Esophagus squamous epithelium (tissue), 5 donors: ENCODE measurements around the gene MTERF4. TPM values are rescaled to one million over a fixed set of nuclear protein-coding genes. Genes with fewer than 3 reads are reported as not detected.

Experiments
- DNase-seq: peaks from one replicate; lab custom pipeline; 2025; lab: John Stamatoyannopoulos, UW
- H3K27ac ChIP-seq, 4 donors: fragments of 200-600 bp; sonication (generic); one replicate each; pipeline ENCODE4 v1.5.1; 2016 to 2019; ENCODE audit warnings: mild to moderate bottlenecking in 1 of 4
- H3K27me3 ChIP-seq, 4 donors: fragments of 200-600 bp; sonication (generic); 1 replicate in 3 of 4; 2 replicates in 1 of 4; pipeline versions ENCODE4 v1.5.1 to v1.6.0; 2017 to 2021; ENCODE audit warnings: antibody characterized with exemption in 1 of 4
- H3K36me3 ChIP-seq, 3 donors: fragments of 200-600 bp; sonication (generic); one replicate each; pipeline ENCODE4 v1.5.1; 2016 to 2019
- H3K4me1 ChIP-seq, 3 donors: fragments of 200-600 bp; sonication (generic); one replicate each; pipeline ENCODE4 v1.5.1; 2017 to 2019
- H3K4me3 ChIP-seq, 4 donors: fragments of 200-600 bp; sonication (generic); 1 replicate in 3 of 4; 2 replicates in 1 of 4; pipeline ENCODE4 v1.5.1; 2016 to 2019; ENCODE audit warnings: mild to moderate bottlenecking in 2 of 4, moderate library complexity in 1 of 4
- H3K9me3 ChIP-seq, 3 donors: fragments of 200-600 bp; sonication (generic); one replicate each; pipeline ENCODE4 v1.5.1; 2016 to 2019
- CTCF ChIP-seq, 6 experiments: fragments of 450-650 bp in 4 of 6; fragments of 200-600 bp in 2 of 6; sonication (generic) in 2 of 6; IDR thresholded peaks; one replicate each; pipeline ENCODE4 v1.5.1; 2016 to 2019; ENCODE audit warnings: antibody characterized with exemption in 6 of 6, mild to moderate bottlenecking in 4 of 6, moderate library complexity in 4 of 6
- POLR2A ChIP-seq, 4 donors: fragments of 450-650 bp; IDR thresholded peaks; one replicate each; pipeline ENCODE4 v1.6.1; 2017; ENCODE audit warnings: antibody characterized with exemption in 4 of 4, mild to moderate bottlenecking in 4 of 4, moderate library complexity in 3 of 4
- WGBS, 2 donors: methylation state at CpG; one replicate each; pipeline ENCODE4 v1.1.5; 2018; 5-methylcytosine and 5-hydroxymethylcytosine counted together
- intact Hi-C: fragments of 100-400 bp; cut with DNase I; formaldehyde crosslinking; loops from one replicate; pipeline ENCODE4 v1.15.0; 2022
- total RNA-seq, 4 donors: library from RNA; depleted of rRNA; stranded (reverse); fragments of >200 nt; gene quantifications; one replicate each; pipeline ENCODE4 v1.1.0, GENCODE V29; 2016
- donor health status: DM: yes; HTN: yes; CAD: no.

MTERF4 gene
- total RNA-seq, 4 donors from 2014 or later: 27.7 to 37.0 (median 35.4) TPM

- TF ChIP-seq POLR2A (IDR thresholded peaks at IDR 0.05) (no peak), CTCF (IDR thresholded peaks at IDR 0.05) (no peak)
- intact Hi-C loops: no loop called here
- H3K27ac ChIP-seq: peak overlapping the region in 1 of 4 donors; percentile 34
- H3K4me1 ChIP-seq: peaks cover 0 to 15% (median 0%) of the 10 kb centered on the region in 3 donors
- no peak for DNase-seq
- 68 to 80% methylated on average over 8 to 11 of the region's 18 CpGs for WGBS, 2 donors
- peaks cover 0 to 24% (median 0%) of the 10 kb centered on the region in 3 donors for H3K36me3 ChIP-seq
- no peak overlapping the region for H3K4me3 ChIP-seq
- no peaks in the 10 kb centered on the region for H3K9me3 ChIP-seq
- no peaks in the 10 kb centered on the region for H3K27me3 ChIP-seq
Observed at GRCh38 chr2:241080405-241081189, 21.5 kb downstream of the MTERF4 start.

GRCh38 chr2:241074901-241075540, 27.1 kb downstream of the MTERF4 start:
- DNase-seq: no peak
- no peak overlapping the region for H3K4me3 ChIP-seq
- 92 to 93% methylated on average over 16 of the region's 16 CpGs for WGBS, 2 donors
- H3K27me3 ChIP-seq: no peaks in the 10 kb centered on the region
- H3K9me3 ChIP-seq: no peaks in the 10 kb centered on the region
- intact Hi-C loops: no loop called here
- H3K36me3 ChIP-seq: peaks cover 0 to 61% (median 5%) of the 10 kb centered on the region in 3 donors
- no peak overlapping the region for H3K27ac ChIP-seq
- no peaks in the 10 kb centered on the region for H3K4me1 ChIP-seq
- TF ChIP-seq POLR2A (IDR thresholded peaks at IDR 0.05): no peak

- 79 to 86% methylated on average over 15 of the region's 16 CpGs for WGBS, 2 donors
- intact Hi-C loops: no loop called here
- H3K36me3 ChIP-seq: peaks cover 0 to 68% (median 5%) of the 10 kb centered on the region in 3 donors
Observed at GRCh38 chr2:241074065-241074818, 27.8 kb downstream of the MTERF4 start.

GRCh38 chr2:241073166-241074064, 28.7 kb downstream of the MTERF4 start:
- Histone ChIP-seq H3K4me3 (no peak overlapping the region), H3K36me3 (peaks cover 0 to 77% (median 5%) of the 10 kb centered on the region in 3 donors), H3K27me3 (no peaks in the 10 kb centered on the region), H3K9me3 (no peaks in the 10 kb centered on the region), H3K4me1 (no peaks in the 10 kb centered on the region), H3K27ac (no peak overlapping the region)
- intact Hi-C loops: no loop called here
- no peak for DNase-seq
- 68 to 80% methylated on average over 9 to 10 of the region's 25 CpGs for WGBS, 2 donors
- TF ChIP-seq CTCF (IDR thresholded peaks at IDR 0.05) (no peak), POLR2A (IDR thresholded peaks at IDR 0.05) (no peak)

More at GRCh38 chr2:241074065-241074818, 27.8 kb downstream of the MTERF4 start:
- Histone ChIP-seq H3K4me1 (no peaks in the 10 kb centered on the region), H3K27me3 (no peaks in the 10 kb centered on the region), H3K27ac (no peak overlapping the region), H3K4me3 (no peak overlapping the region), H3K9me3 (no peaks in the 10 kb centered on the region)
- DNase-seq: no peak
- no peak for TF ChIP-seq CTCF (IDR thresholded peaks at IDR 0.05)
- no peak for TF ChIP-seq POLR2A (IDR thresholded peaks at IDR 0.05)
